PC-3 (cell line): Measurements from ENCODE around the gene FTL. TPM values are rescaled to one million over a fixed set of nuclear protein-coding genes. Genes with fewer than 3 reads are reported as not detected.

Experiments
- ATAC-seq: fragments of 200-7000 bp; cut with Tn5 transposase; 2 replicates; pipeline ENCODE4 v1.9.1; 2020; ENCODE audit warnings: mild to moderate bottlenecking, moderate library complexity
- BruUV-seq: library from RNA; stranded (reverse); fragments of 400-500 nt; replicated peaks from 2 replicates; lab custom pipeline; 2021; lab: Mats Ljungman, UMichigan
- CTCF ChIA-PET: fragments of 300-600 bp; sonication (Branson Sonifier 250); formaldehyde crosslinking; loops from one replicate; lab custom pipeline; 2022; ENCODE audit warnings: antibody characterized with exemption; lab: Charles Lee
- POLR2A ChIA-PET: fragments of 300-600 bp; sonication (Branson Sonifier 250); formaldehyde crosslinking; loops from one replicate; lab custom pipeline; 2022; ENCODE audit warnings: antibody characterized with exemption; ENCODE audit not compliant: unreplicated experiment; lab: Charles Lee
- DNase-seq: peaks from one replicate; pipeline ENCODE4 v3.0.0-alpha.2; 2015
- H2AFZ ChIP-seq: fragments of 300-600 bp; sonication (generic); 2 replicates; pipeline ENCODE4 v1.6.0; 2016; ENCODE audit warnings: antibody characterized with exemption, low read length
- H3F3A ChIP-seq: fragments of 300-600 bp; sonication (generic); one replicate; pipeline ENCODE4 v1.6.0; 2017; ENCODE audit warnings: antibody characterized with exemption, low read length, control low read depth, mild to moderate bottlenecking; ENCODE audit not compliant: unreplicated experiment
- H3K27ac ChIP-seq: fragments of 300-600 bp; sonication (generic); 2 replicates; pipeline ENCODE4 v1.5.1; 2016; ENCODE audit warnings: mild to moderate bottlenecking, low read length
- H3K27me3 ChIP-seq: fragments of 300-600 bp; sonication (generic); 2 replicates; pipeline ENCODE4 v1.6.1; 2016; ENCODE audit warnings: low read length, mixed read lengths
- H3K36me3 ChIP-seq: fragments of 300-600 bp; sonication (generic); 2 replicates; pipeline ENCODE4 v1.6.1; 2016; ENCODE audit warnings: low read depth, mixed run types, low read length, mixed read lengths
- H3K4me1 ChIP-seq: fragments of 300-600 bp; sonication (generic); 2 replicates; pipeline ENCODE4 v1.5.1; 2016; ENCODE audit warnings: low read length; ENCODE audit not compliant: insufficient read depth
- H3K4me2 ChIP-seq: fragments of 300-600 bp; sonication (generic); 2 replicates; pipeline ENCODE4 v1.6.0; 2016; ENCODE audit warnings: low read length
- H3K4me3 ChIP-seq: fragments of 300-600 bp; sonication (generic); 2 replicates; pipeline ENCODE4 v1.5.1; 2016; ENCODE audit warnings: mild to moderate bottlenecking, low read length, mixed read lengths
- H3K79me2 ChIP-seq: fragments of 300-600 bp; sonication (generic); 2 replicates; pipeline ENCODE4 v1.6.1; 2017; ENCODE audit warnings: low read length, mixed read lengths
- H3K9ac ChIP-seq: fragments of 300-600 bp; sonication (generic); 2 replicates; pipeline ENCODE4 v1.6.0; 2016; ENCODE audit warnings: mild to moderate bottlenecking, low read length
- H3K9me2 ChIP-seq: fragments of 300-600 bp; sonication (generic); replicated peaks from 2 replicates; pipeline ENCODE4 v1.6.1; 2016; ENCODE audit warnings: mixed run types, low read length, mixed read lengths
- H3K9me3 ChIP-seq: fragments of 300-600 bp; sonication (generic); 2 replicates; pipeline ENCODE4 v1.6.1; 2016; ENCODE audit warnings: low read length, mixed read lengths
- H4K20me1 ChIP-seq: fragments of 300-600 bp; sonication (generic); 2 replicates; pipeline ENCODE4 v1.6.1; 2016; ENCODE audit warnings: low read length, mixed read lengths
- CTCF ChIP-seq: fragments of 300-600 bp; sonication (generic); conservative IDR thresholded peaks from 2 replicates; pipeline ENCODE4 v1.5.1; 2017; ENCODE audit warnings: antibody characterized with exemption, low read depth, mild to moderate bottlenecking, low read length
- EZH2 ChIP-seq: fragments of 300-600 bp; sonication (generic); IDR thresholded peaks from one replicate; pipeline ENCODE4 v1.6.1; 2017; ENCODE audit warnings: antibody characterized with exemption, mild to moderate bottlenecking, low read length; ENCODE audit not compliant: unreplicated experiment
- EZH2phosphoT487 ChIP-seq: fragments of 300-600 bp; sonication (generic); IDR thresholded peaks from 2 replicates; pipeline ENCODE4 v1.6.1; 2018; ENCODE audit warnings: mild to moderate bottlenecking, antibody characterized with exemption, low read length, borderline replicate concordance
- intact Hi-C: fragments of 100-400 bp; cut with micrococcal nuclease; formaldehyde crosslinking; loops from 2 replicates; pipeline ENCODE4 v1.9.0; 2023
- total RNA-seq: library from RNA; depleted of rRNA; stranded (reverse); fragments of >200 nt; gene quantifications from 2 replicates; pipeline ENCODE4 v1.2.3, GENCODE V29; 2014

The FTL gene
- total RNA-seq, 1 experiment from 2014 or later = 1,109 TPM

- no peaks in the 10 kb centered on the region for H3K4me1 ChIP-seq
- no peak overlapping the region for H3K4me3 ChIP-seq
- intact Hi-C loops = no loop called here
- no peaks in the 10 kb centered on the region for H3K79me2 ChIP-seq
- DNase-seq = no peak
- no peak overlapping the region for H3K27ac ChIP-seq
- H2AFZ ChIP-seq = no peak overlapping the region
- CTCF ChIA-PET = no interaction called here
- no peak for ATAC-seq
- no TSS peak for BruUV-seq
- H3K4me2 ChIP-seq = no peak overlapping the region
- no peak overlapping the region for H3K9ac ChIP-seq
- TF ChIP-seq CTCF (no peak), EZH2 (no peak), EZH2phosphoT487 (no peak)
- H3F3A ChIP-seq = no peaks in the 10 kb centered on the region
- no peaks in the 10 kb centered on the region for H3K27me3 ChIP-seq
- POLR2A ChIA-PET = no interaction called here
- H3K36me3 ChIP-seq = peaks cover 14% of the 10 kb centered on the region
- H4K20me1 ChIP-seq = no peaks in the 10 kb centered on the region
- H3K9me2 ChIP-seq = no peaks in the 10 kb centered on the region
- no peaks in the 10 kb centered on the region for H3K9me3 ChIP-seq
Measured at GRCh38 chr19:49006905-49007304, 41.8 kb downstream of the FTL start.

- ChIA-PET CTCF (interaction anchor here (0.6 kb wide), 1 partner anchor 464 kb away, joined by 3 read pairs; no protein-coding TSS in a partner anchor), POLR2A (no interaction called here)
- Histone ChIP-seq H3K79me2 (no peaks in the 10 kb centered on the region), H3K9ac (no peak overlapping the region), H3K4me3 (no peak overlapping the region), H3F3A (no peaks in the 10 kb centered on the region), H3K36me3 (peaks cover 8% of the 10 kb centered on the region; the same call in 1 of the 2 replicates), H3K4me1 (no peaks in the 10 kb centered on the region), H3K9me3 (no peaks in the 10 kb centered on the region), H3K27ac (no peak overlapping the region), H3K4me2 (no peak overlapping the region), H2AFZ (no peak overlapping the region), H3K9me2 (no peaks in the 10 kb centered on the region), H3K27me3 (no peaks in the 10 kb centered on the region), H4K20me1 (no peaks in the 10 kb centered on the region)
- no peak for ATAC-seq
- no TSS peak for BruUV-seq
- intact Hi-C loops = no loop called here
- TF ChIP-seq EZH2 (no peak), CTCF (no peak), EZH2phosphoT487 (no peak)
- DNase-seq = no peak
Measured at GRCh38 chr19:49009828-49010227, 44.7 kb downstream of the FTL start.

GRCh38 chr19:49010453-49010852 lies 45.3 kb downstream of the FTL start:
- Histone ChIP-seq H3K4me1 (no peaks in the 10 kb centered on the region), H3K9me3 (no peaks in the 10 kb centered on the region), H3K9ac (no peak overlapping the region), H3K4me2 (no peak overlapping the region), H4K20me1 (no peaks in the 10 kb centered on the region), H3K79me2 (no peaks in the 10 kb centered on the region), H3F3A (no peaks in the 10 kb centered on the region), H2AFZ (no peak overlapping the region), H3K27ac (no peak overlapping the region), H3K27me3 (no peaks in the 10 kb centered on the region), H3K9me2 (no peaks in the 10 kb centered on the region), H3K4me3 (no peak overlapping the region), H3K36me3 (peaks cover 3% of the 10 kb centered on the region; the same call in 1 of the 2 replicates)
- DNase-seq = no peak
- ChIA-PET CTCF (interaction anchor here (0.6 kb wide), 1 partner anchor 463 kb away, joined by 3 read pairs; no protein-coding TSS in a partner anchor), POLR2A (no interaction called here)
- no peak for ATAC-seq
- no TSS peak for BruUV-seq
- intact Hi-C loops = no loop called here
- no peak for TF ChIP-seq CTCF
- TF ChIP-seq EZH2phosphoT487 = no peak
- TF ChIP-seq EZH2 = no peak
